Uterus (tissue), 4 donors: ENCODE measurements around the gene GBGT1. TPM values are rescaled to one million over a fixed set of nuclear protein-coding genes. Genes with fewer than 3 reads are reported as not detected.

Experiments
- DNase-seq, 2 donors: peaks; one replicate each; pipeline ENCODE4 v3.0.0-alpha.2; 2019 to 2020
- H3K27ac ChIP-seq, 2 donors: fragments of 200-600 bp; sonication (generic); 1 replicate in 1 of 2; 2 replicates in 1 of 2; pipeline ENCODE4 v1.5.1; 2016 to 2018
- H3K27me3 ChIP-seq, 2 donors: fragments of 200-600 bp; sonication (generic); one replicate each; pipeline ENCODE4 v1.5.1; 2018 to 2019; ENCODE audit warnings: control low read depth in 1 of 2
- H3K36me3 ChIP-seq, 2 donors: fragments of 200-600 bp; sonication (generic); one replicate each; pipeline ENCODE4 v1.5.1; 2019; ENCODE audit warnings: control low read depth in 1 of 2
- H3K4me1 ChIP-seq, 2 donors: fragments of 200-600 bp; sonication (generic); one replicate each; pipeline ENCODE4 v1.5.1; 2018 to 2019; ENCODE audit warnings: control low read depth in 1 of 2
- H3K4me3 ChIP-seq, 2 donors: fragments of 200-600 bp; sonication (generic); 1 replicate in 1 of 2; 2 replicates in 1 of 2; pipeline ENCODE4 v1.5.1; 2018 to 2019; ENCODE audit warnings: mild to moderate bottlenecking in 1 of 2
- H3K9me3 ChIP-seq, 2 donors: fragments of 200-600 bp; sonication (generic); one replicate each; pipeline ENCODE4 v1.5.1; 2019; ENCODE audit warnings: control low read depth in 1 of 2
- POLR2A ChIP-seq, 2 donors: fragments of 450-650 bp; IDR thresholded peaks; one replicate each; pipeline ENCODE4 v1.6.1; 2016; ENCODE audit warnings: antibody characterized with exemption in 2 of 2, mild to moderate bottlenecking in 1 of 2, moderate library complexity in 1 of 2
- intact Hi-C: fragments of 100-400 bp; cut with DNase I; formaldehyde crosslinking; loops from one replicate; pipeline ENCODE4 v1.15.1; 2023; ENCODE audit warnings: low total_unique reads
- total RNA-seq, 4 donors: library from RNA; depleted of rRNA in 3 of 4; stranded (reverse); fragments of >200 nt in 3 of 4; gene quantifications; one replicate each; pipeline versions ENCODE4 v1.1.0 to v1.2.4, GENCODE V29; 2014 to 2023
- TF ChIP-seq, protein P1 (sequence below), 4 experiments: fragments of 200-600 bp in 2 of 4; fragments of 450-650 bp in 2 of 4; sonication (generic) in 2 of 4; IDR thresholded peaks; one replicate each; pipeline ENCODE4 v1.5.1; 2016 to 2019; ENCODE audit warnings: antibody characterized with exemption in 4 of 4, mild to moderate bottlenecking in 2 of 4, moderate library complexity in 1 of 4
- donor health status: DM: yes; HTN: yes; CAD: no.

Gene GBGT1
- total RNA-seq, 4 donors from 2014 or later = 3.5 to 28.5 (median 9.8) TPM

DNA sequence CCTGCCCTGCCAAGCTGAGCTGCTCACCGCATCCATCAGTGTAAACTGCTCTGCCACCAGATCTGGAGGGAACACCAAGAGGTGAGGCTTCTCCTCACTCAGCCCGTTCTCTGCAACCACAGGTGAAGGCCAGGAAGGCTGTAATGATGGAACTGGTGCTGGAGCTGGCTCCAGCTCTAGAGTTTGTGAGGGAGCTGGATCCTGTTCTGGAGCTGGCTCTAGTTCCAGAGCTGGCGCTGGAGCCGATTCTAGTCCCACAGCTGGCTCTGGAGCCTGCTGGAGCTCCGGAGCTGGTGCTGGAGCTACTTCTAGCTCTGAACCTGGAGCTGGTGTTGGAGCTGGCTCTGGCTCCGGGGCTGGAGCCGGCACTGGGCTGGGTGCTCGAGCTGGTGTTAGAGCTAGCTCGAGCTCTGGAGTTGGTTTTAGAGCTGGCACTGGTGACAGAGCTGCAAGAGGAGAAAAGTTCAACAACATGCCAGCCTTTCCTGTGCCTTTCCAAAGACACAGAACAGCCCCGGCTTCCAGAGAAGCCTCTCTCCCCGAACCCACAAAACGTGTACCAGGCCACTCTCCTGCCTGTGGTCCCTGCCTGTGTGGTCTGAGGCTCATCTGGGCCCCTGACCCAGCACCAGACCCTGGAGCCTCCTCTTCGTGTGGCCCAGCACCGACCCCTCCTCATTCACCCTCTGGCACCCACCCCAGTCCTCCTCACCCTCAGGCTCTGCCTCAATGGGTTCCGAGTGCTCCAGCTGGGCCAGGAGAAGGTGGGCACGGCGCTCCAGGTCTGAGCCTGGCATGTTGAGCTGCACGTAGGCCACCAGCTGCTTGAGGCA is 55.5 kb downstream of the GBGT1 start:
- DNase-seq = peak in 1 of 2 donors; percentile 11
- Histone ChIP-seq H3K36me3 (no peaks in the 10 kb centered on the region), H3K9me3 (no peaks in the 10 kb centered on the region), H3K27me3 (no peaks in the 10 kb centered on the region), H3K27ac (no peak overlapping the region), H3K4me3 (no peak overlapping the region), H3K4me1 (peaks cover 0 to under 1% of the 10 kb centered on the region in 2 donors)
- TF ChIP-seq, protein P1, sequence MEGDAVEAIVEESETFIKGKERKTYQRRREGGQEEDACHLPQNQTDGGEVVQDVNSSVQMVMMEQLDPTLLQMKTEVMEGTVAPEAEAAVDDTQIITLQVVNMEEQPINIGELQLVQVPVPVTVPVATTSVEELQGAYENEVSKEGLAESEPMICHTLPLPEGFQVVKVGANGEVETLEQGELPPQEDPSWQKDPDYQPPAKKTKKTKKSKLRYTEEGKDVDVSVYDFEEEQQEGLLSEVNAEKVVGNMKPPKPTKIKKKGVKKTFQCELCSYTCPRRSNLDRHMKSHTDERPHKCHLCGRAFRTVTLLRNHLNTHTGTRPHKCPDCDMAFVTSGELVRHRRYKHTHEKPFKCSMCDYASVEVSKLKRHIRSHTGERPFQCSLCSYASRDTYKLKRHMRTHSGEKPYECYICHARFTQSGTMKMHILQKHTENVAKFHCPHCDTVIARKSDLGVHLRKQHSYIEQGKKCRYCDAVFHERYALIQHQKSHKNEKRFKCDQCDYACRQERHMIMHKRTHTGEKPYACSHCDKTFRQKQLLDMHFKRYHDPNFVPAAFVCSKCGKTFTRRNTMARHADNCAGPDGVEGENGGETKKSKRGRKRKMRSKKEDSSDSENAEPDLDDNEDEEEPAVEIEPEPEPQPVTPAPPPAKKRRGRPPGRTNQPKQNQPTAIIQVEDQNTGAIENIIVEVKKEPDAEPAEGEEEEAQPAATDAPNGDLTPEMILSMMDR (IDR thresholded peaks at IDR 0.05) = no peak
- no peak for TF ChIP-seq POLR2A (IDR thresholded peaks at IDR 0.05)
- intact Hi-C loops = no loop called here

DNA sequence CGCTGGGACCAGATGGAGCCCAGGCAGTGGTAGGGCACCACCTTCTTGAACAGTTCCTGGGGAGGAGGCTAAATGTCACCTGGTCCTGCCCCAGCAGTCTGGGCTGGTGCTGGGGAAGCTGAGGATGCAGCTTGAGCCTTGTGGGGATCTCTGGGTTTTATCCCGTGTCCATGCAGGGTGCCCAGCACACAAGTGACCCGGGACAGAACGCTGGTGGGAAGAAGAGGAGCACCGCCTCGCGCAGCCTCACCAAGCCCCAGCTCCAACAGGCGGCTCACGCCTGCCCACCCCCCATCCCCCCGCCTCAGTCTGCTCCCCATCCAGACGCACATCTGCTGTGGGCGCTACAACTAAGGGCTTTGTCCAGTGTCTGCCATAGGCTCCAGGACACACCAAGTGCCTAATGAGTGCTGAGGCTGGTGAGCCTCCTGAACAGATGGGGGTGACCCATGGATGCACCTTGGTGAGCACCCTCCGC is 56.4 kb downstream of the GBGT1 start:
- no peaks in the 10 kb centered on the region for H3K4me1 ChIP-seq
- H3K9me3 ChIP-seq = no peaks in the 10 kb centered on the region
- no peak overlapping the region for H3K4me3 ChIP-seq
- intact Hi-C loops = no loop called here
- H3K36me3 ChIP-seq = no peaks in the 10 kb centered on the region
- TF ChIP-seq, protein P1 (IDR thresholded peaks at IDR 0.05) = no peak
- TF ChIP-seq POLR2A (IDR thresholded peaks at IDR 0.05) = no peak
- H3K27ac ChIP-seq = no peak overlapping the region
- DNase-seq = peak in 1 of 2 donors; percentile 10
- H3K27me3 ChIP-seq = no peaks in the 10 kb centered on the region

- DNase-seq = peak; percentile 9 to 12
- H3K4me1 ChIP-seq = no peaks in the 10 kb centered on the region
- no peaks in the 10 kb centered on the region for H3K9me3 ChIP-seq
- H3K27ac ChIP-seq = no peak overlapping the region
- no peaks in the 10 kb centered on the region for H3K27me3 ChIP-seq
- TF ChIP-seq, protein P1 (IDR thresholded peaks at IDR 0.05) = no peak
- no peak for TF ChIP-seq POLR2A (IDR thresholded peaks at IDR 0.05)
- H3K4me3 ChIP-seq = no peak overlapping the region
- no peaks in the 10 kb centered on the region for H3K36me3 ChIP-seq
- intact Hi-C loops = no loop called here
These were observed 57.0 kb downstream of the GBGT1 start for GRCh38 chr9:133106511-133107244.

DNA sequence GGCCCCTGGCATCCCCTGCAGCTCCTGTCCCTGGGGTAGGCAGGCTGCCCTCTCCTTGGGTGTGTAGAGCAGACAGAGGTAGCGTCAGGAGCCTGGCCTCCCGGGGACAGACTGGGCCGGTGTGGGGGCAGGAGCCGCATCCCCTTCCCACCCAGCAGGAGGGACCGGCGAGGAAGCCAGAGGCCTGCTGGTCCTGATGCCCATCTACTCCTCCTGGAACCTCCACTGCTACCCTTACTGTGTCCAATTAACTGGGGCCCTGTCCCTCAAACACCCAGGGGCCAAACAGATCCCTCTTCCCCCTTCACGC is 58.3 kb downstream of the GBGT1 start:
- no peaks in the 10 kb centered on the region for H3K9me3 ChIP-seq
- no peak overlapping the region for H3K4me3 ChIP-seq
- no peak for TF ChIP-seq POLR2A (IDR thresholded peaks at IDR 0.05)
- TF ChIP-seq, protein P1 (IDR thresholded peaks at IDR 0.05) = no peak
- H3K4me1 ChIP-seq = no peaks in the 10 kb centered on the region
- DNase-seq = peak; percentile 8 to 11
- no peaks in the 10 kb centered on the region for H3K36me3 ChIP-seq
- H3K27me3 ChIP-seq = no peaks in the 10 kb centered on the region
- intact Hi-C loops = no loop called here
- H3K27ac ChIP-seq = no peak overlapping the region
